ENCODE data around the gene LMF1.

GRCh38 chr16:892006-892405 is 78.8 kb downstream of the LMF1 start:
- TF ChIP-seq, protein P1, sequence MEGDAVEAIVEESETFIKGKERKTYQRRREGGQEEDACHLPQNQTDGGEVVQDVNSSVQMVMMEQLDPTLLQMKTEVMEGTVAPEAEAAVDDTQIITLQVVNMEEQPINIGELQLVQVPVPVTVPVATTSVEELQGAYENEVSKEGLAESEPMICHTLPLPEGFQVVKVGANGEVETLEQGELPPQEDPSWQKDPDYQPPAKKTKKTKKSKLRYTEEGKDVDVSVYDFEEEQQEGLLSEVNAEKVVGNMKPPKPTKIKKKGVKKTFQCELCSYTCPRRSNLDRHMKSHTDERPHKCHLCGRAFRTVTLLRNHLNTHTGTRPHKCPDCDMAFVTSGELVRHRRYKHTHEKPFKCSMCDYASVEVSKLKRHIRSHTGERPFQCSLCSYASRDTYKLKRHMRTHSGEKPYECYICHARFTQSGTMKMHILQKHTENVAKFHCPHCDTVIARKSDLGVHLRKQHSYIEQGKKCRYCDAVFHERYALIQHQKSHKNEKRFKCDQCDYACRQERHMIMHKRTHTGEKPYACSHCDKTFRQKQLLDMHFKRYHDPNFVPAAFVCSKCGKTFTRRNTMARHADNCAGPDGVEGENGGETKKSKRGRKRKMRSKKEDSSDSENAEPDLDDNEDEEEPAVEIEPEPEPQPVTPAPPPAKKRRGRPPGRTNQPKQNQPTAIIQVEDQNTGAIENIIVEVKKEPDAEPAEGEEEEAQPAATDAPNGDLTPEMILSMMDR (conservative IDR thresholded peaks at IDR 0.05; ENCODE audit: low read depth, low read length), result no peak
- TF ChIP-seq EZH2 (IDR thresholded peaks at IDR 0.05; ENCODE audit: low read length, unreplicated experiment), result no peak
